Glomerular endothelial cell (primary cell): ENCODE results near the gene FCRLA. TPM values are rescaled to one million over a fixed set of nuclear protein-coding genes. Genes with fewer than 3 reads are reported as not detected.
"Not testable (repeated sequence)": the region's sequence is repeated elsewhere in the genome, so short reads cannot be mapped to it uniquely, and the experiment has no call there.

Experiments
- DNase-seq: peaks from one replicate; pipeline ENCODE4 v3.0.0-alpha.2; 2011; ENCODE audit warnings: low read depth, low spot score; ENCODE audit errors: extremely low read depth
- total RNA-seq: library from RNA; depleted of rRNA; stranded (reverse); fragments of >200 nt; gene quantifications from 2 replicates; pipeline ENCODE4 v1.2.3, GENCODE V29; 2015

Gene FCRLA
- total RNA-seq, 1 donor from 2014 or later: not detected

DNA sequence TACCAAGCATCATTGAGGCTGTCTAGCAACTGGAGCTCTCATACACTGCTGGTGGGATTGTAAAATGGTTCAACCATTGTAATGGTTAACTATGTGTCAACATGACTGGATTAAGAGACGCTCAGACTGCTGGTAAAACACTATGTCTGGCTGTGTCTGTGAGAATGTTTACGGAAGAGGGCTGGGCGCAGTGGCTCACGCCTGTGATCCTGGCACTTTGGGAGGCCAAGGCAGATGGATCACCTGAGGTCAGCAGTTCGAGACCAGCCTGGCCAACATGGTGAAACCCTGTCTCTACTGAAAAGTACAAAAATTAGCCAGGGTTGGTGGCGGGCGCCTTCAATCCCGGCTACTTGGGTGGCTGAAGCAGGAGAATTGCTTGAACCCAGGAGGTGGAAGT lies 4.8 kb upstream of the FCRLA start:
- DNase-seq: no peak

DNA sequence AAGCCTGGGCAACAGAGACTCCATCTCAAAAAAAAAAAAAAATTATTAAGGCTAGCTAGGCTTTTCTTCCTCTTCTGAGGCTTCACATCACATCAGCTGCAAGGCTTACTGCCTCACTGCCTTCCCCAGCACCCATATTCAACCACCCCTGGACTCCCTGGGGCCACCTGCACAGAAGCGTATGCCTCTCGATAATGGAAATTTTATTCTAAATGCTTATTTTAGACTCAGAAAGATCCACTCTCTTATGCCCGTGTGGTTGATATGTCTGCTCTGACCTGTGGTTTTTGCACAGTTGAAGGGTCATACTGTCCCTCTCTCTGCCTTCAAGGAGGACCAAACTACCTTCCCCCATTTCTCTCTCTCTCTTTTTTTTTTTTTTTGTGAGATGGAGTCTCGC lies 1.5 kb upstream of the FCRLA start:
- DNase-seq: no peak

DNA sequence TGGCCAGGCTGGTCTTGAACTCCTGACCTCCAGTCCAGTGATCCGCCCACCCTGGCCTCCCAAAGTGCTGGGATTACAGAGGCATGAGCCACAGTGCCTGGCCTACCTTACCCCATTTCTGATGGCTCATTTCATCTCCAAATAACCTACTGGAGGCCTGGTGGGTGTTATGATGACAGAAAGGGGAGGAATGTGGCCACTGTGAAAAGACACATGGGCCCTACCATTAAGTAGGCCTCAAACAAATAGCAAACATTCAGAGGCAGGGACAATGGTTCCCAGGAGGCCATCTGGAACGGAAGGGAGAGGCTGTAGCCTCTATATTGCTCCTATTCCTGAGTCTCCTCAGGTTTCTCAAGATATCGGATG lies 932 bp upstream of the FCRLA start:
- DNase-seq: no peak

DNA sequence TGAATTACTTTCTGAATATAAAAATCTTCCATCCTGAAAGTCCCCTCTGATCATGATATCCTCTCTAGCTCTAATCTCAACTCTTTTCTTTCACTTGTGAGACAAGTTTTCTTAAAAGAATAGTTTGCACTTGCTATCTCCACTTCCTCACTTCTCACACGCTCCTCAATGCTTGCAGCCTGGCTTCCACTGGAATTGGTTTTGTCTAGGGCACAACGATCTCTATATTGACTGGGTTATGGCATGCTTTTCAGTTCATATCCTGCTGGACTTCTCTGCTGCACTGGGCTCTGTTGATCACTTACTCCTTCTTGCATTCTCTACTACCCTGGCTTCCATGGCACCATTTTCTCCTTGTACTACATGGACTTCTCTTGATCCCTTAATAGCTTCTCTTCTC lies 474 bp downstream of the FCRLA start:
- DNase-seq: no peak

DNA sequence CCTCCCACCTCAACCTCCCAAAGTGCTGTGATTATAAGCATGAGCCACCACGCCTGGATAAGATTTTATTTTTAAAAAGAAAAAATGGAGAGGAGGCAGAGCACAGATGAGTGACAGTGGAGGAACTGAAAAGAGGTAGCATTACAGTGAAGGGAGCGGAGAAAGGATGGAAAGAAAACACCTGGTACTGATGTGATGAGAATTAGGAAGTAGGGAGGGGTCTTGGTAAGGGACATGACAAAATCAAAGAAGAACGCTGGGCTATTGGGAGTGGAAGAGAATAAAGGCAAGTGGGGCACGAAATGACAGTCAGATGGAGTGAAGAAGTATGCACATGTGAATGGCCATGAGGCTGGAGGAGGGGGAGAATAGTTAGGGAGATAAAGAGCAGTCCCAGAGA lies 2.3 kb downstream of the FCRLA start:
- DNase-seq: no peak

DNA sequence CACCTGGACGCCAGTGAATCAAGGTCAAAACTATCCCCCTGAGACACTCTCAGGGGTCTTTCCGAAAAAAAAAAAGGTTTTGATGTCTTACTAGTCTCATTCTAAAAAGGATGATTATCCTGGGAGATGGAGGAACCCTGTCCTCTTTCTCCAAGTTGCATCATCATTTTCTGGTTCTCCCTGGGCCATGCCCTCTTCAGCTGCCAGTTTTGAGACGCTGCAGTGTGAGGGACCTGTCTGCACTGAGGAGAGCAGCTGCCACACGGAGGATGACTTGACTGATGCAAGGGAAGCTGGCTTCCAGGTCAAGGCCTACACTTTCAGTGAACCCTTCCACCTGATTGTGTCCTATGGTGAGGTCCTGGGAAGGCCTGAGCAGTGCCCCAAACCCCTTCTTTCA lies 3.5 kb downstream of the FCRLA start:
- no peak for DNase-seq

DNA sequence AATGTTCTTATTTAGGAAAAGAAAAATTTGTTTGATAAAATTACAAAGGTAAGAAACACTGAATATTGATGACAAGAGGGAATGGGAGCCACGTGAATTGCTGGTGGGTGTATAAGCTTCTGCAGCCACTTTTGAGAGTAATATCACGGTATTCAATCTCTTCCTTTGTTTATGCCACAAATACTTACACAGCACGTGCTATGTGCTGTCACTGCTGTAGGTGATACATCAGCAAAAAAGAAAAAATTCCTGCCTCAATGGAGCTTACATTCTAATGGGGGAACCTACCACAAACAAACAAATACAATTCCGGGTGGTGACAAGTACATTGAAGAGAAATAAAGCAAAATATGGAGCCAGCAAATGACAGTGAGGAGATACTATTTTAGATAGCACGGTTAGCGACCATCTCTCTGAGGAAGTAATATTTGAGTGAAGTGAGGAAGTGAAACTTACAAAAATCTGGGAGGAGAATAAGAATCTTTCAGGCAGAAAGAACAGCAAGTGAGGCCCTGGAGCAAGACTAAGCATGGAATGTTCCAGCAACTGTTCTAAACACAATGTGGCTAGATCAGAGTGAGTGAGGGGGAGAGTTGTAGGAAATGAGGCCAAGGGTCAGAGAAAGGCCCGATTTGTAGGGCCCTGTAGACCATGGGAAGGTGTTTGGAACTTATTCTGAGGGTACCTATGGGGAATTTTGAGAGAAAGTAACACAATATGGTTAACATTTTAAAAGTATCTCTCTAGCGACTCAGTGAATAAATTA lies 11.7 kb downstream of the FCRLA start:
- DNase-seq: no peak

DNA sequence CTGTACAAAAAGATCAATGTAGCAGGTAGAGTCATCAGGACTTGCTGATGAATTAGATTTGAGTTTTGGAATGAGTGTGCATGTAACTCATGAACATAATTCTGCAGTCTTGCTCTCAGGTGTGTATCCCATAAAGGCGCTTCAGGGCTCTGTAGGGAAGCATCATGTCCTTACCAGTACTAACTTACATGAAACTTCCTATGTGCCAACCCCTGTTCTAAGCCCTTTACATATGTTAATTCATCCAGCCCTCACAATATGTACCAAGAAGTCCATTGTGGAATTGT lies 12.2 kb downstream of the FCRLA start:
- no peak for DNase-seq

DNA sequence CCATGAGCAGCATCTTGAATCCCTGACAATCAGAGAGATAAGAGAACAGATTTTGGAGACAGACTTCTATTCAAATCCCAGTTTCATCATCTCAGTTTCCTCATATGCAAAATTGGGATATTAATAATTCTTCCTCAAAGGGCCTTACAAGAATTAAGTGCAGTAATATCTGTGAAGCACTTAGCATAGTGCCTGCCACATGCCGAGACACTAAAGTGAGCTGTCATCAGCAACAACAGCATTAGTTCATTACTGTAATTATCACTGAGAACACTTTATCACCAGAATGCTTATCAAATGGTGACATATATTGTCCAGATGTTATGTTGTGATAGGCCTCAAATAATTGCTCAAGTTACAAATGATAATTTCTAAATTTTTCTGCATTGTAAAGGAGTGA lies 13.4 kb downstream of the FCRLA start:
- no peak for DNase-seq

DNA sequence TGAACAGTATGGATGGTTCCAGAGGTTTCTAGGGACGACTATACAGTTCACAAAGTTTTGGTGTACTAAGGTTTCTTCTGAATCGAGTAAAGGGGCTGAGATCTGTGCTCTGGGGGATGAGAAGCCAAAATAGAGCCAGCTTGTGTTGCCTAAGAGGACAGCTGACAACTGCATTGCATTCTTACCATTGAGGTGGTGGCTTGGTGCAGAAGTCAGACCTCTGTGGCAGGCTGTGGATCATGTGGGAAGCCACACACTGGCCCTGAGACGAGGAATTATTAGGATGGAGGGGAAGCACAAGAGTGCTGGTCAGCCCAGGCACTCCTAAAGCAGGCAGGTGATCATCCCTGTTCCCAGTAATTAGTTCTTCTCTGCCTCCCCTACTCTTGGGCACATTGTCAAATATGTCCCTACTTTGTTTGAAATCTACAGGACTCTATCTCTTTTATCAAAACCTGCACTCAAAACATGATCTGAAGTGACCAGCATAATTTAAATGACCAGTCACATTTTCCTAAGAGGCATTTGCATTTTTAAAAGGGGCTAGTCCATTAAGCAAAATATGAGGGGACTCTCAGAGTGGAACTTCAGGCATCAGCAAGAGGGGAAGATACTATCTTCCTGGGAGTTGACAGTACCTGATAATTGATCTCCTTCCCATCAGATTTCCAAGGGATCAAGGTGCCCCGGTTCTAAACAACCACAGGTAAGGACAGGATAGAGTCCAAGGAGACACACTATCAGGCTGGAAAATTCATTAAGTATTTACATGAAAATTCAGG lies 14.1 kb downstream of the FCRLA start, which contains the start of gene FCRLB:
FCRLB (plus strand) TSS at position 589 of the 782 bp plus-strand sequence. CDS start 1,129 bp downstream, outside the sequence.
- DNase-seq: no peak

DNA sequence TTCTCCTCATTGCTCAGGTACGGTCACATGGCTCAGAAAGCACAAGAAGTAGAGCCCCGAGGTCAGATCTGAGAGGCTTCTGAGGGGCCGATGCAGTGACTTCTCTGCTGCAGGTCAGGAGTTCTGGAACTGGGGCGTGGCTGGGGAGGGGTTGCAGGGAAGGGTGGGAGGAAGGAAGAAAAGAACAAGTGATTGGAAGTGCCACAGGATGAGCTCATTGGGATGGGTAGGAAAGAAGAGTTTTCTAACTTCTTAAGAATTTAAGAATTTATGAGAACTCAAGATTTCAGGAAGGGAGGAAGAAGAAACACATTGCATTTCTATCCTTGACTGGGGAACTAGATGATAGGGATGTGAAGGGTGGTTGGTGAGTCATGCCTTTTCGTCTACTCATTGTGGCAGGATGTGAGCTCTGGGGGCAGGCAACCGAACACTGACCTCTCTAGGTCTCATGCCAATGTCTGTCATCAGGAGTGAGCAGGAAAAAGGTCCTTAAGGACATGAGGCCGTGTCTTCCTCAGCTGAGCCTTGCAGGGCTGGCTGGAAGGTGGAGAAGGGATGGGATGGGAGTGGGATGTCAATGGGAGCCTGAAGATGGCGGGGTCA lies 14.8 kb downstream of the FCRLA start:
- no peak for DNase-seq

DNA sequence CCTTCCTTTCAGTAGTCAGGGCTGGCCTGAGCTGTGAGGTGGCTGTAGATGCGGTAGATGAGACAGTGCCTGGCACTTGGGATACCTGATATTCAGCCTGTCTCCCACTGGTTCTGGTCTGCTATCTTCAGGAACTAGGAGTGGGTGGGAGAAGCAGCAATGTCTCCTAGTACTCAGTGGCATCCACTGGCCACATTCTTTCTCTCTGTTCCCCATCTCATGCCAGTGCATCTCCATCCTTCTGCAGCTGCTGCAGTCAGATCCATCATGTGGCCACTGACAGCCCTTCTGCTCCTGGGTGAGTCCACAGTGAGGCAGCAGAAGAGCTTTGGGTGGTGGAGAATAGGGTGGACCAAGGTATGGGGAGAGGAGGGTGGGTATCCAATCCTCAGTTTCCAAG lies 15.4 kb downstream of the FCRLA start:
- no peak for DNase-seq

DNA sequence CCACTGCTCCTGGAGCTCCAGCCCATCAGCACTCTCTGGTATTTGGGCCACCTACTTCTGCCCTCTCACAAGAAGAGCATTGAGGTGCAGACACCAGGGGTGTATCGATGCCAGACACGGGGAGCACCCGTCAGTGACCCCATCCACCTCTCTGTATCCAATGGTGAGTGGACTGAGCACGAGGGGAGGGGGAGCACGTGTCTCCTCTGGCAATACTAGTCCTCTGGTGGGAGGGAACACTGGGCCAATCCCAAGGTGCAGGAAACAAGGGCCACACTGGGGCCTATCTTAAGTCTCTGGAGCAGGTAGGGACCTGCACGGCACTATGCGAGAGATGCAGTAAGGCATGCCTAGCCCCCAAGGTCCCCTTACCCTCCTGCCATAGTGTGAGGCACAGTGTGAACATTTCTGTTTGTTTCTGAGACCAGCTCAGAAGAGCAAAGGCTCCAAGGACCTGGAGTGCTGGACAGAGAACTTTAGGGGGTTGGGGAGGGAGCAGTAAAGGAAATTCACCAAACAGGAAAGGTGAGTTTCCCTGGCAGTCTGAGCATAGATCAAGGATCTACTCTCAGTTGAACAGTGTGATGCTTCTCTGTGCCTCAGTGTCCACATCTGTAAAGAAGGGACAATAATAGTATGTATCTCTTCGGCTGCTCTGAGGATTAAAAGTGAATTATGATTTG lies 16.6 kb downstream of the FCRLA start:
- DNase-seq: no peak

DNA sequence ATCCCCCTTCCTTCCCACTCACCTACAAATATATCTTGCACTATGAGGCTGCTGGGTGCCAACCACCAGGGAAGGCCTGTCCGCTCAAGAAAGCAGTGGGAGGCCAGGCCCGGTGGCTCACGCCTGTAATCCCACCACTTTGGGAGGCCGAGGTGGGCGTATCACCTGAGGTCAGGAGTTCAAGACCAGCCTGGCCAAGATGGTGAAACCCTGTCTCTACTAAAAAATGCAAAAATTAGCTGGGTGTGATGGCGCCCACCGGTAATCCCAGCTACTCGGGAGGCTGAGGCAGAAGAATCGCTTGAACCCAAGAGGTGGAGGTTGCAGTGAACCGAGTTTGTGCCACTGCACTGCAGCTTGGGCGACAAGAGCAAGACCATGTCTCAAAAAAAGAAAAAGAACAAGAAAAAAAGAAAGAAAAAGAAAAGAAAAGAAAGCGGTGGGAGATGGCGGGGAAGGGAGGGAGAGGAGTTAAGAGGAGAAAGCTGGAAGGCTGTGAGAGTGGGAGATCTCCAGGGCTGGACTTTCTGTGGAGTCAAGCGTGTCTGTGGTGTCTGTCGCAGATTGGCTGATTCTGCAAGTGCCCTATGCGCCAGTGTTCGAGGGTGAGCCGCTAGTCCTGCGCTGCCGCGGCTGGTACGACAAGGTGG lies 18.4 kb downstream of the FCRLA start:
- not testable (repeated sequence) for DNase-seq

DNA sequence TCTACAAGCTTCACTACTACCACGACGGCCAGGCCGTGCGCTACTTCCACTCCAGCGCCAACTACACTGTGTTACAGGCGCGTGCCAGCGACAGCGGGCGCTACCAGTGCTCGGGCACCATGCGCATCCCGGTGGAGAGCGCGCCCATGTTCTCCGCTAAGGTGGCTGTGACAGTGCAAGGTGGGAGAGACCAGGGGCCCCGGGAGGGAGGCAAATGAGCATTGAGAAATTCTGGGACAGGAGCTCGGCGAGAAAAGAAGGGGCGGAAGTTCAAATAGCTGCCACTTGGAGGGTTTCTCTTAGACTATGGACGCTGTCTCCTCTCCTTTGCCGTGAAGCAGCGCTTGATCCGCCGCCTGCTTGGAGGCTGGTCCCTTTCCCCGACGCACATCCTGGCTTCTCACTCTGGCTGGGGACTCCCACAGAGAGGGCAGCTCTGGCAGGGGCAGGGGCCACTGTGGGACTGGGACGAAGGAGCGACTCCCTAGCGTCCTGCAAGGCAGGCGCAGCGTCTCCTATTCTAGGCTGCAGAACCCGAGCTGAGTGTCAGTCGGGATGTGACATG lies 19.0 kb downstream of the FCRLA start:
- no peak for DNase-seq

DNA sequence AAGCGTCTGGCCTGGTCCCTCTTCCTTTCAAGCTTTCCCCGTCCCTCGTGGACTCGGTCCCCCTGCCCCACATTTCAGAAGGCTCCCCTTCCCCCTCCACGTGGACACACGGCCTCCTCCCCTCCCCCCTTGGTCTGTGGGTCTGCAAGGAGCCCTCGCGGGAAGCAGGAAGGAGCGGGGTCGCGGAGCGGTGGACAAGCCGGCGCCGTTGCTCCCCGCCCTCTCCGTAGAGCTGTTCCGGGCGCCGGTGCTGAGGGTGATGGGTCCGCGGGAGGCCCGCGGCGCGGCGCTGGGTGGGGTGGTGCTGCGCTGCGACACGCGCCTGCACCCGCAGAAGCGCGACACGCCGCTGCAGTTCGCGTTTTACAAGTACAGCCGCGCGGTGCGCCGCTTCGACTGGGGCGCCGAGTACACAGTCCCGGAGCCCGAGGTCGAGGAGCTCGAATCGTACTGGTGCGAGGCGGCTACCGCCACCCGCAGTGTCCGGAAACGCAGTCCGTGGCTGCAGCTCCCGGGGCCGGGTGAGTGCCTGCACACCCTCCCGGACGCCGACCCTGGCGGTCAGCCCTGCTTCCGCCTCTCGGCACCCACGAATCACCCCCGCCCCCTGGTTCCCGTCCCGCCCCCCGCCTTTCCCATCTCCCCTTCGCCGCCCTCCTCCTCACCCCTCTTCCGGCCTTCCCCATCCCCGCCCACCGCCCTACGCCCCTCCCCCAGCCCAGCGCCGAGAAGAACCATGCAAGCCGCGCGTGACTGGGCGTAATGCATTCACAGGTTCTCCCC lies 19.6 kb downstream of the FCRLA start:
- DNase-seq: no peak

DNA sequence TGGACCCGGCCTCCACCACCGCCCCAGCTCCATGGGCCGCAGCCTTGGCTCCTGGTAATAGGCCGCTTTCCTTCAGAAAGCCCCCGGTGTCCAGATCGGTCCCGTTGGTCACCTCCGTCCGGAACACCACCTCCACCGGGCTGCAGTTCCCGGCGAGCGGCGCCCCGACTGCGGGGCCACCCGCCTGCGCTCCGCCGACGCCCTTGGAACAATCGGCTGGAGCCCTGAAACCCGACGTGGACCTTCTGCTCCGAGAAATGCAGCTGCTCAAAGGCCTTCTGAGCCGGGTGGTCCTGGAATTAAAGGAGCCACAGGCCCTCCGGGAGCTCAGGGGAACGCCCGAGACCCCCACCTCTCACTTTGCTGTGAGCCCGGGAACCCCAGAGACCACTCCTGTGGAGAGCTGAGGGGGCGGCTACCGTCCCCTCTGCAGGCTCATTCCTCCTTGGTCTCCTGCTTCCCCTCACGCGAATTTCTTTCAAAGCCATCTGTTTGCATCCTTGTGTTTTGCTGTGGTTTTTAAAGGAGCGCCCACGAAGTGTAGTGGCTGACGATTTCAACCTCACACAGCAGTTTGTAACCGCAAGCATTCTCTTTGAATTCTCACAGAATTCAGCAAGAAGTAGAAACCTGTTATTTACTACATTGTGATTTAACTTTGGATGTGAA lies 20.4 kb downstream of the FCRLA start:
- no peak for DNase-seq

DNA sequence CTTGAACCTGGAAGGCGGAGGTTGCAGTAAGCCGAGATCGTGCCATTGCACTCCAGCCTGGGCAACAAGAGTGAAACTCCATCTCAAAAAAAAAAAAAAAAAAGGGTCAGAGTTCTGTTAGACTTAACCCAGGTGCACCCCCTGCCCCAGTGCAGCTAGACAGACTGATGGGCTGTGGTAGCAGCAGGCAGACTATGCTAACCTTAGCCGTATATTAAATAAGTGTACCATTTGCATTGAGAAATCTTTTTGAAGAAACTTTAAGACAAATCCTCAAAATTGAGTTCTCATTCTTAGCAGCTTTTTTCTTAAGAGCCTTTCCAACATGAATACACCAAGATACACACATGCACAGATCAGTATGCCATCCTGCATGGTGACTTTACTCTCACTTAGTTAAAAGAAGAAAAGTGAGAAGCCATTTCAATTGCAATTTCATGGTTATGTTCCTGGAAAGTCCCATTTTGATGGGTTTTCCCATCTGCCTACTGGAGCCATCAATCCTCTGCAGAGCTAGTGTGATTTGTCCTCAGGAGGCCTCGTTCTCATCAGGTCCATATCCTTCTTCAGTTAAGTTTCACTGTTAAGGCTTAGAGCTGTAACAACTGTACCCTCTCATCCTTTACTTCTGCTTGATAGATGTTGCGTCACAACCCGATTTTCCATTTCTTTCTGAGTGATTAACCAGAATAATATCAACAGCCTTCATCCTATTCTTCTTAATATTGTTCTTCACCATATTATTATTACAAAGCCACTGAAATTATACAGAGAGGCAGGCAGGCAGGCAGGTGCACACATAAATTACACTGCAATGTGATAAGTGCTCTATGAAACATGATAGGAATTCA lies 21.6 kb downstream of the FCRLA start:
- DNase-seq: no peak
